ENCODE data around the gene OSGIN1.

GRCh38 chr16:83973581-83974385, 20.7 kb downstream of the OSGIN1 start:
- TF ChIP-seq, protein P1, sequence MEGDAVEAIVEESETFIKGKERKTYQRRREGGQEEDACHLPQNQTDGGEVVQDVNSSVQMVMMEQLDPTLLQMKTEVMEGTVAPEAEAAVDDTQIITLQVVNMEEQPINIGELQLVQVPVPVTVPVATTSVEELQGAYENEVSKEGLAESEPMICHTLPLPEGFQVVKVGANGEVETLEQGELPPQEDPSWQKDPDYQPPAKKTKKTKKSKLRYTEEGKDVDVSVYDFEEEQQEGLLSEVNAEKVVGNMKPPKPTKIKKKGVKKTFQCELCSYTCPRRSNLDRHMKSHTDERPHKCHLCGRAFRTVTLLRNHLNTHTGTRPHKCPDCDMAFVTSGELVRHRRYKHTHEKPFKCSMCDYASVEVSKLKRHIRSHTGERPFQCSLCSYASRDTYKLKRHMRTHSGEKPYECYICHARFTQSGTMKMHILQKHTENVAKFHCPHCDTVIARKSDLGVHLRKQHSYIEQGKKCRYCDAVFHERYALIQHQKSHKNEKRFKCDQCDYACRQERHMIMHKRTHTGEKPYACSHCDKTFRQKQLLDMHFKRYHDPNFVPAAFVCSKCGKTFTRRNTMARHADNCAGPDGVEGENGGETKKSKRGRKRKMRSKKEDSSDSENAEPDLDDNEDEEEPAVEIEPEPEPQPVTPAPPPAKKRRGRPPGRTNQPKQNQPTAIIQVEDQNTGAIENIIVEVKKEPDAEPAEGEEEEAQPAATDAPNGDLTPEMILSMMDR (IDR thresholded peaks at IDR 0.05; ENCODE audit: low read depth, low read length): no peak
- no peak for TF ChIP-seq EZH2phosphoT487 (IDR thresholded peaks at IDR 0.05; ENCODE audit: low read depth)
